ENCODE measurements around the gene KCNIP4.

KCNIP4 gene

GRCh38 chr4:21554500-21554899, 394.1 kb downstream of the KCNIP4 start:
- Mint-ChIP-seq H3K9me3 (no peaks in the 10 kb centered on the region), H3K27me3 (no peaks in the 10 kb centered on the region), H3K4me3 (no peak overlapping the region), H3K36me3 (no peaks in the 10 kb centered on the region), H3K27ac (no peak overlapping the region), H3K4me1 (no peaks in the 10 kb centered on the region)
- DNase-seq (ENCODE audit: low spot score in 2 of 2) (no peak), ATAC-seq (ENCODE audit: low read depth) (no peak)

- ATAC-seq (ENCODE audit: low read depth) (no peak), DNase-seq (ENCODE audit: low spot score in 2 of 2) (no peak)
- Mint-ChIP-seq H3K27ac (no peak overlapping the region), H3K4me1 (no peaks in the 10 kb centered on the region), H3K9me3 (no peaks in the 10 kb centered on the region), H3K36me3 (no peaks in the 10 kb centered on the region), H3K27me3 (no peaks in the 10 kb centered on the region), H3K4me3 (no peak overlapping the region)
Measured at GRCh38 chr4:21554066-21554465, 394.5 kb downstream of the KCNIP4 start.

- Mint-ChIP-seq H3K36me3 (no peaks in the 10 kb centered on the region), H3K4me3 (no peak overlapping the region)
Measured at GRCh38 chr4:21552455-21552854, 396.1 kb downstream of the KCNIP4 start.

GRCh38 chr4:21544955-21545354, 403.6 kb downstream of the KCNIP4 start:
- H3K27me3 Mint-ChIP-seq, result no peaks in the 10 kb centered on the region
- H3K4me3 Mint-ChIP-seq, result no peak overlapping the region
- H3K9me3 Mint-ChIP-seq, result no peaks in the 10 kb centered on the region
- no peak overlapping the region for H3K27ac Mint-ChIP-seq
- no peak for DNase-seq (ENCODE audit: low spot score in 2 of 2)
- no peaks in the 10 kb centered on the region for H3K36me3 Mint-ChIP-seq
- ATAC-seq (ENCODE audit: low read depth), result no peak
- H3K4me1 Mint-ChIP-seq, result no peaks in the 10 kb centered on the region

More at GRCh38 chr4:21552455-21552854, 396.1 kb downstream of the KCNIP4 start:
- DNase-seq (ENCODE audit: low spot score in 2 of 2) (no peak), ATAC-seq (ENCODE audit: low read depth) (no peak)
- no peaks in the 10 kb centered on the region for H3K9me3 Mint-ChIP-seq
- no peaks in the 10 kb centered on the region for H3K27me3 Mint-ChIP-seq
- H3K4me1 Mint-ChIP-seq, result no peaks in the 10 kb centered on the region
- H3K27ac Mint-ChIP-seq, result no peak overlapping the region

GRCh38 chr4:21544415-21544814, 404.2 kb downstream of the KCNIP4 start:
- no peak for DNase-seq (ENCODE audit: low spot score in 2 of 2)
- H3K4me1 Mint-ChIP-seq, result no peaks in the 10 kb centered on the region
- no peaks in the 10 kb centered on the region for H3K9me3 Mint-ChIP-seq
- no peak overlapping the region for H3K27ac Mint-ChIP-seq
- no peaks in the 10 kb centered on the region for H3K27me3 Mint-ChIP-seq
- no peaks in the 10 kb centered on the region for H3K36me3 Mint-ChIP-seq
- ATAC-seq (ENCODE audit: low read depth), result no peak
- no peak overlapping the region for H3K4me3 Mint-ChIP-seq

- no peak for ATAC-seq (ENCODE audit: low read depth)
- H3K36me3 Mint-ChIP-seq, result no peaks in the 10 kb centered on the region
- H3K27me3 Mint-ChIP-seq, result no peaks in the 10 kb centered on the region
- no peak for DNase-seq (ENCODE audit: low spot score in 2 of 2)
- H3K4me1 Mint-ChIP-seq, result no peaks in the 10 kb centered on the region
- H3K4me3 Mint-ChIP-seq, result no peak overlapping the region
- no peak overlapping the region for H3K27ac Mint-ChIP-seq
- no peaks in the 10 kb centered on the region for H3K9me3 Mint-ChIP-seq
Measured at GRCh38 chr4:21543514-21543913, 405.1 kb downstream of the KCNIP4 start.

- no peaks in the 10 kb centered on the region for H3K4me1 Mint-ChIP-seq
- no peaks in the 10 kb centered on the region for H3K36me3 Mint-ChIP-seq
- H3K4me3 Mint-ChIP-seq, result no peak overlapping the region
- no peak for ATAC-seq (ENCODE audit: low read depth)
- no peak overlapping the region for H3K27ac Mint-ChIP-seq
- peaks cover 4% of the 10 kb centered on the region for H3K9me3 Mint-ChIP-seq
- H3K27me3 Mint-ChIP-seq, result no peaks in the 10 kb centered on the region
- DNase-seq (ENCODE audit: low spot score in 2 of 2), result no peak
Measured at GRCh38 chr4:21535898-21536297, 412.7 kb downstream of the KCNIP4 start.

GRCh38 chr4:21531048-21531447, 417.5 kb downstream of the KCNIP4 start:
- ATAC-seq (ENCODE audit: low read depth) (no peak), DNase-seq (ENCODE audit: low spot score in 2 of 2) (no peak)
- peaks cover 4% of the 10 kb centered on the region for H3K9me3 Mint-ChIP-seq
- no peak overlapping the region for H3K4me3 Mint-ChIP-seq
- no peak overlapping the region for H3K27ac Mint-ChIP-seq
- no peaks in the 10 kb centered on the region for H3K36me3 Mint-ChIP-seq
- no peaks in the 10 kb centered on the region for H3K4me1 Mint-ChIP-seq
- H3K27me3 Mint-ChIP-seq, result no peaks in the 10 kb centered on the region

GRCh38 chr4:21529214-21529613, 419.4 kb downstream of the KCNIP4 start:
- Mint-ChIP-seq H3K9me3 (peaks cover 3% of the 10 kb centered on the region), H3K4me3 (no peak overlapping the region), H3K27ac (no peak overlapping the region), H3K27me3 (no peaks in the 10 kb centered on the region), H3K36me3 (no peaks in the 10 kb centered on the region), H3K4me1 (no peaks in the 10 kb centered on the region)
- ATAC-seq (ENCODE audit: low read depth) (no peak), DNase-seq (ENCODE audit: low spot score in 2 of 2) (no peak)

GRCh38 chr4:21522296-21522695, 426.3 kb downstream of the KCNIP4 start:
- Mint-ChIP-seq H3K27ac (no peak overlapping the region), H3K4me3 (no peak overlapping the region), H3K27me3 (no peaks in the 10 kb centered on the region), H3K36me3 (no peaks in the 10 kb centered on the region), H3K9me3 (peaks cover 3% of the 10 kb centered on the region), H3K4me1 (no peaks in the 10 kb centered on the region)
- DNase-seq (ENCODE audit: low spot score in 2 of 2), result no peak
- ATAC-seq (ENCODE audit: low read depth), result no peak

- Mint-ChIP-seq H3K27me3 (no peaks in the 10 kb centered on the region), H3K27ac (no peak overlapping the region), H3K36me3 (no peaks in the 10 kb centered on the region), H3K9me3 (peaks cover 1% of the 10 kb centered on the region), H3K4me1 (no peaks in the 10 kb centered on the region), H3K4me3 (no peak overlapping the region)
- ATAC-seq (ENCODE audit: low read depth) (no peak), DNase-seq (ENCODE audit: low spot score in 2 of 2) (no peak)
Measured at GRCh38 chr4:21517126-21517859, 431.3 kb downstream of the KCNIP4 start.

- no peak for ATAC-seq (ENCODE audit: low read depth)
Measured at GRCh38 chr4:21514022-21514694, 434.4 kb downstream of the KCNIP4 start.

GRCh38 chr4:21512353-21512752, 436.2 kb downstream of the KCNIP4 start:
- ATAC-seq (ENCODE audit: low read depth) (no peak), DNase-seq (ENCODE audit: low spot score in 2 of 2) (no peak)
- no peaks in the 10 kb centered on the region for H3K4me1 Mint-ChIP-seq
- no peaks in the 10 kb centered on the region for H3K36me3 Mint-ChIP-seq
- no peak overlapping the region for H3K27ac Mint-ChIP-seq
- H3K4me3 Mint-ChIP-seq, result no peak overlapping the region
- no peaks in the 10 kb centered on the region for H3K27me3 Mint-ChIP-seq
- H3K9me3 Mint-ChIP-seq, result peaks cover 2% of the 10 kb centered on the region

More at GRCh38 chr4:21514022-21514694, 434.4 kb downstream of the KCNIP4 start:
- Mint-ChIP-seq H3K9me3 (peaks cover 2% of the 10 kb centered on the region), H3K27me3 (no peaks in the 10 kb centered on the region), H3K4me3 (no peak overlapping the region), H3K27ac (no peak overlapping the region), H3K36me3 (no peaks in the 10 kb centered on the region), H3K4me1 (no peaks in the 10 kb centered on the region)
- DNase-seq (ENCODE audit: low spot score in 2 of 2), result no peak

- no peaks in the 10 kb centered on the region for H3K27me3 Mint-ChIP-seq
- DNase-seq (ENCODE audit: low spot score in 2 of 2) (no peak), ATAC-seq (ENCODE audit: low read depth) (no peak)
- H3K4me1 Mint-ChIP-seq, result no peaks in the 10 kb centered on the region
- H3K27ac Mint-ChIP-seq, result no peak overlapping the region
- no peak overlapping the region for H3K4me3 Mint-ChIP-seq
- H3K36me3 Mint-ChIP-seq, result no peaks in the 10 kb centered on the region
- H3K9me3 Mint-ChIP-seq, result peaks cover 2% of the 10 kb centered on the region
Measured at GRCh38 chr4:21507439-21507838, 441.1 kb downstream of the KCNIP4 start.

- H3K27ac Mint-ChIP-seq, result no peak overlapping the region
- no peak overlapping the region for H3K4me3 Mint-ChIP-seq
- H3K36me3 Mint-ChIP-seq, result no peaks in the 10 kb centered on the region
- ATAC-seq (ENCODE audit: low read depth) (no peak), DNase-seq (ENCODE audit: low spot score in 2 of 2) (no peak)
- H3K9me3 Mint-ChIP-seq, result peaks cover 4% of the 10 kb centered on the region
- no peaks in the 10 kb centered on the region for H3K4me1 Mint-ChIP-seq
- H3K27me3 Mint-ChIP-seq, result no peaks in the 10 kb centered on the region
Measured at GRCh38 chr4:21490682-21491081, 457.9 kb downstream of the KCNIP4 start.

All from memory B cell (primary cell).